CD4-positive, alpha-beta T cell (primary cell): ENCODE data around the gene ZCCHC2. TPM values are rescaled to one million over a fixed set of nuclear protein-coding genes. Genes with fewer than 3 reads are reported as not detected.

Experiments
- ATAC-seq: fragments of 200-7000 bp; cut with Tn5 transposase; one replicate; pipeline ENCODE4 v1.10.0; 2022; ENCODE audit warnings: mild to moderate bottlenecking; ENCODE audit not compliant: poor library complexity
- CTCF ChIA-PET: fragments of 350-600 bp; sonication (Branson Sonifier 250); formaldehyde crosslinking; loops from one replicate; lab custom pipeline; 2021; ENCODE audit warnings: antibody characterized with exemption, inconsistent platforms; lab: Charles Lee
- POLR2A ChIA-PET: fragments of 350-600 bp; sonication (Branson Sonifier 250); formaldehyde crosslinking; loops from one replicate; lab custom pipeline; 2021; ENCODE audit warnings: antibody characterized with exemption, inconsistent platforms; lab: Charles Lee
- DNase-seq, 14 experiments: peaks; one replicate each; pipeline ENCODE4 v3.0.0-alpha.2; 2013 to 2020; ENCODE audit warnings: mixed read lengths in 2 of 14
- H3K27ac ChIP-seq, 2 donors: one replicate each; pipeline versions ENCODE4 v1.5.1 to v1.7.0; 2013; ENCODE audit warnings: low read length in 2 of 2, low read depth in 1 of 2, mild to moderate bottlenecking in 1 of 2
- H3K27me3 ChIP-seq, 2 experiments: 1 replicate in 1 of 2; 2 replicates in 1 of 2; pipeline versions ENCODE4 v1.6.1 to v1.7.0; 2013; ENCODE audit warnings: low read length in 2 of 2, control low read depth in 1 of 2, mild to moderate bottlenecking in 1 of 2, moderate library complexity in 1 of 2; ENCODE audit not compliant: insufficient read depth in 2 of 2, control insufficient read depth in 1 of 2
- H3K36me3 ChIP-seq: one replicate; pipeline ENCODE4 v1.6.1; 2013; ENCODE audit warnings: low read length, control low read depth; ENCODE audit not compliant: insufficient read depth
- H3K4me1 ChIP-seq: one replicate; pipeline ENCODE4 v1.6.1; 2013; ENCODE audit warnings: low read length, control low read depth; ENCODE audit not compliant: insufficient read depth
- H3K4me3 ChIP-seq: one replicate; pipeline ENCODE4 v1.5.1; 2013; ENCODE audit warnings: mild to moderate bottlenecking, low read length, moderate library complexity
- H3K9me3 ChIP-seq, 2 experiments: 1 replicate in 1 of 2; 2 replicates in 1 of 2; pipeline versions ENCODE4 v1.6.1 to v1.7.0; 2013; ENCODE audit warnings: low read length in 2 of 2, mild to moderate bottlenecking in 2 of 2, control low read depth in 1 of 2, moderate library complexity in 1 of 2; ENCODE audit not compliant: control insufficient read depth in 1 of 2, insufficient read depth in 1 of 2
- H3K27ac Mint-ChIP-seq: one replicate; pipeline ENCODE4 v1.8.0; 2020; ENCODE audit warnings: mixed read lengths
- H3K27me3 Mint-ChIP-seq: one replicate; pipeline ENCODE4 v1.8.0; 2021; ENCODE audit warnings: mixed read lengths
- H3K36me3 Mint-ChIP-seq: one replicate; pipeline ENCODE4 v1.8.0; 2021; ENCODE audit warnings: low read depth, mixed read lengths
- H3K4me1 Mint-ChIP-seq: one replicate; pipeline ENCODE4 v1.8.0; 2021; ENCODE audit warnings: low read depth, mixed read lengths
- H3K4me3 Mint-ChIP-seq: one replicate; pipeline ENCODE4 v1.8.0; 2020; ENCODE audit warnings: mild to moderate bottlenecking, mixed read lengths
- H3K9me3 Mint-ChIP-seq: one replicate; pipeline ENCODE4 v1.8.0; 2020; ENCODE audit warnings: mixed read lengths
- CTCF ChIP-seq: fragments of 200-600 bp; IDR thresholded peaks from one replicate; pipeline ENCODE4 v1.8.0; 2022; ENCODE audit warnings: antibody characterized with exemption, mild to moderate bottlenecking
- intact Hi-C, 2 experiments: fragments of 100-400 bp; cut with DNase I in 1 of 2; cut with micrococcal nuclease in 1 of 2; formaldehyde crosslinking; loops; one replicate each; pipeline versions ENCODE4 v1.15.1 to v1.9.0; 2023 to 2025; cut with DNase I, micrococcal nuclease
- total RNA-seq, 174 experiments: library from RNA in 2 of 174; stranded (reverse) in 2 of 174; gene quantifications; one replicate each; pipeline ENCODE4 v1.2.3 and lab custom pipeline; 2021 to 2026

The ZCCHC2 gene
- total RNA-seq, 2 experiments from 2014 or later = 85.0 to 85.4 TPM

GRCh38 chr18:62605685-62606084, 82.9 kb downstream of the ZCCHC2 start:
- Mint-ChIP-seq H3K9me3 (no peaks in the 10 kb centered on the region), H3K4me3 (no peak overlapping the region), H3K27me3 (peaks cover 28% of the 10 kb centered on the region), H3K4me1 (no peaks in the 10 kb centered on the region), H3K27ac (no peak overlapping the region), H3K36me3 (no peaks in the 10 kb centered on the region)
- Histone ChIP-seq H3K27me3 (peaks cover 0 to 10% of the 10 kb centered on the region in 2 experiments), H3K36me3 (no peaks in the 10 kb centered on the region), H3K4me3 (no peak overlapping the region), H3K4me1 (no peaks in the 10 kb centered on the region), H3K9me3 (peaks cover 0 to 7% of the 10 kb centered on the region in 2 experiments), H3K27ac (no peak overlapping the region)
- POLR2A ChIA-PET = no interaction called here
- CTCF ChIA-PET = no interaction called here
- TF ChIP-seq CTCF = no peak
- DNase-seq = no peak
- no peak for ATAC-seq
- intact Hi-C loops = no loop called here

- DNase-seq = no peak
- peaks cover 0 to 11% of the 10 kb centered on the region in 2 experiments for H3K27me3 ChIP-seq
- ChIA-PET CTCF (no interaction called here), POLR2A (no interaction called here)
- peaks cover 0 to 8% of the 10 kb centered on the region in 2 experiments for H3K9me3 ChIP-seq
- no peak overlapping the region for H3K27ac ChIP-seq
- ATAC-seq = no peak
- no peak for TF ChIP-seq CTCF
- no peaks in the 10 kb centered on the region for H3K9me3 Mint-ChIP-seq
- intact Hi-C loops = no loop called here
- H3K36me3 ChIP-seq = no peaks in the 10 kb centered on the region
- H3K27me3 Mint-ChIP-seq = peaks cover 27% of the 10 kb centered on the region
- no peaks in the 10 kb centered on the region for H3K4me1 ChIP-seq
- no peaks in the 10 kb centered on the region for H3K4me1 Mint-ChIP-seq
- H3K27ac Mint-ChIP-seq = no peak overlapping the region
- H3K4me3 ChIP-seq = no peak overlapping the region
- H3K36me3 Mint-ChIP-seq = no peaks in the 10 kb centered on the region
- no peak overlapping the region for H3K4me3 Mint-ChIP-seq
Observed at GRCh38 chr18:62606106-62606505, 83.3 kb downstream of the ZCCHC2 start.

GRCh38 chr18:62607302-62607701, 84.5 kb downstream of the ZCCHC2 start:
- Mint-ChIP-seq H3K9me3 (no peaks in the 10 kb centered on the region), H3K4me3 (no peak overlapping the region), H3K27ac (no peak overlapping the region), H3K4me1 (no peaks in the 10 kb centered on the region), H3K36me3 (no peaks in the 10 kb centered on the region), H3K27me3 (peaks cover 17% of the 10 kb centered on the region)
- no peaks in the 10 kb centered on the region for H3K36me3 ChIP-seq
- no peak for DNase-seq
- ChIA-PET POLR2A (no interaction called here), CTCF (no interaction called here)
- peaks cover 0 to 9% of the 10 kb centered on the region in 2 experiments for H3K27me3 ChIP-seq
- H3K9me3 ChIP-seq = peaks cover 0 to 15% of the 10 kb centered on the region in 2 experiments
- no peaks in the 10 kb centered on the region for H3K4me1 ChIP-seq
- TF ChIP-seq CTCF = no peak
- no peak overlapping the region for H3K4me3 ChIP-seq
- ATAC-seq = no peak
- no peak overlapping the region for H3K27ac ChIP-seq
- intact Hi-C loops = no loop called here
